ENCODE measurements around the gene CDC6.

The CDC6 gene

DNA sequence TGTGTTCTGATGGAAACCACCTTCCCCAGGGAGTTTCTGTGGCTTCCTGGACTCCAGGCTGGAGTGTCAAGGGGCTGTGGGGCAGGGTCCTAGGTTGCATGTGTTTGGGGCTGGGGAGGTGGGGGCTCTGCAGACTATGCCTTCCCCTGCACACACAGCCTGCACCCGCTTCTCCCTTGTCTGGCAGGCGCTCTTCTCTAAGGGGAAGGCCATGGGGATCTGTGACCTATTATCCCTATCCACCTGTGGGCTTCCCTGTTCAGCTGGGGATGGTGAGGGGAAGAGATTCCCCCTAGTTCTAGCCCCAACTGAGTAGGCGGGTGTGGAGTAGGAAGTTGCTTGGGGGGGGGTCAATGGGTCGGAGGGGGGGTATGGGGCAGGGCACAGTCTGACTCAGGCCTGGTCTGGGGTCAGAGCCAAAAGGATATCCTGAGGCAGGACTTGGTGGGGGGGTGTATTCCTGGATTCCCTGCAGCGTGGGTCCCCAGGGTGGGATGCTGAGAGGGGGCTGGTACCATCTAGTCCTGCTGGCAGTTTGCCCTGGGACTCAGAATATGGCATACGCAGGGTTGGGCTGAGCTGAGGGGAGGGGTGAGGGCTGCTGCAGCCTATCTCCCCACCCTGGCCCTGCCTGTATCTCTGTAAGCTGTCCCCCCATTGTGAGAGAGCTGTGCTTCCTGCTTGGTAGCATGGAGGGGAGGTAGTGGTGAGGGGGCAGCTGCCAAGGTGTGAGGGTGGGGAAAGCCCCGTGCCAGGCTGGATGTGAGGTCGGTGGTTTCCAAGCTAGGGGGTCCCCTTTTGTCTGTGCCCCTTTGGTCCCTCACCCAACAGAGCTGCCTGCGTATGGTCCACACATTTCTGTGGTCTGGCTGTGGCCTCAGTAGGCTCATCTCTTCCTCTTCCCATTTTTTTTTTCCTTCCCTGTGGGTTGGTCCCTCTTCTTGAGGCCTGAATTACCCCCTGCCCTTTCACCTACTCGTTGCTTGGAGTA is 36.0 kb downstream of the CDC6 start:
- peak; percentile 81 for DNase-seq

DNA sequence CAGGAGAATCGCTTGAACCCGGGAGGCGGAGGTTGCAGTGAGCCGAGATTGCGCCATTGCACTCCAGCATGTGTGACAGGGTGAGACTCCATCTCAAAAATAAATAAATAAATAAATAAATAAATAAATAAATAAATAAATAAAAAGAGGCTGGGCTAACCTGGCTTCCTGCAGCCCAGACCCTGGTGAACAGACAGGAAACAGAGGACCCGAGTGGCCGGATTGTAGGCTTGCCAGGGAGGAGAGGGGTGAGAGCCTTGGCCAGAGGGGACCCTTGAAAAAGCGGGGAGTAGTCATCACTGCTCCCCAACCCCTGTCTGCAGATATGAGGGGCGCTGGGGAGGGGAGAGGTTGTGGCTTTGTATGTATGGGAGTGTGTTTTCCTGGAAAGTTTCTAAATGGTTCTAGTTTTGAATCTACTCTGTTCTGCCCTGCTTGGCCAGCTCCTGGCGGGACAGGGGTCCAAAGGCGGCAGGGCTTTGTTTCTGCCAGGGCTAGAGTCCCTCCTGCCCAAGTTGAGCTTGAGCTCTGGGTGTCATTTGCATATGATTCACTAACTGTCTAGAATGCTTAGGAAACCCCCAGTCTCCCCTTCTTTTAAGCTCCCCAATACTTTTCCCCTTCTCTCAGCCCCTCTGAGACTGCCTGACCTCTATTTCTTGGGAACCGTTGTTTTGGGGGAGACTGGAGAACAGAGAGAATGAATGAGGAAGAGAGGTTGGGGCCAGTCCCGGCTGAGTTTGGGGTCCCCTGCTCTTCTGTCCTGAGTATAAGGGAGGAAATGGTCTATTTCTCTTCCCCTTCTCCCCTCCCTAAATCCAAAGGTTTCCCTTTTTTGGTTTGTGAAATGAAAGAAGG is 37.7 kb downstream of the CDC6 start:
- DNase-seq: no peak

DNA sequence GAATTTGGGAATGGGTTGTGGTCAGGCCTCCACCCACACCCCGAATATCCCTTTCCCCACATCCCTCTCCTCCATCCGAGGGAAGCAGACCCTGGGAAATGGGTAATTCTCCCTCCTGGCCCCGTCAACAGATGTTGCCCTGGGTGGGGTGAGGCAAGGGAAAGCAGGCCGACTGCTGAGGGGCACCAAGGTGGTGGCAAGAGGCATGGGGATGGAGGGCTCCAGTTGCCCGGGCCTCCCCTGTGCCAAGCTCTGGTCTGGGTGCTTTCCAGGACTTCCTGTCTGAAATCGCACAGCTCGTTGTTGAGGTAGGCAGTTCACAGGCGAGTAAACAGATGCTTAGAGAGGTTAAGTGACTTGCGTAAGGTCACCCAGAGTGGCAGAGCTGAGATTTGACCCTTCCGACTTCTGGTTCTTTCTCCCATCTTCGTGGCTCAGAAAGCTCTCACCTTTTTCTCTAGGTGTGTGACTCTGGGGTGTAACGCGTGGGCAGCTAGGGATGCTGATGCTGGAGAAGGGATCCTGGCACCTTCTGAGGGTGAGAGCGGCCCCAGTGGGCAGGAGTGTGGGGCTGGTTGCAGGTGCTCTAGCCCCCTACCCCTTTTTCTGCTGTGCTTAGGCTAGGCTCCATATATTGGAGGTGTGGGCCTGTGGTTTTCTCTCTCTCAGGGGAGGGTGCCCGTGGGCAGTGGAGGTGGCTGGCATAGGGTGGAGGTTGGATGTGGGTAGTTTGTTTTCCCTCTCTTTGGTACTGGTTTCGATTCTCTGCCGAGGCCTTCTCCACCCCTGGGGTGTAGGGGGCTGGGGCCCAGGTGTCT is 38.5 kb downstream of the CDC6 start:
- DNase-seq: no peak

DNA sequence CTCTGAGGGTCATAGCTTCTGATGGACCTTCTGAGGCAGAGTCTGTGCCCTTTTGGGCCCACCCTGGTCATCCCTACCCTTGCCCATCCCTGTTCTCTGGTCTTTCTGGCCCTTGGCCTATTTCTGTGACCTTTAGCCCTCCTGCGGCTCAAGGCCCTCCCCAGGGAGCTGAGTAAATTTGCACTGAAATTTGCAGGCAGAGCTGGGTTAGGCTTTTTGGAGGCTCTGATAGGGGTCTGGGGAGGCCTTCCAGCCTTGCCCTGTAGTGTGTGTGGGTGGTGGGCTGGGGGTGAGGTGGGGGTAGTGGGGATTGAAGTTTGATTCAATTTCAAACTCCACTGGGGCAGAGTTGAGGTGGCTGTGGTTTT is 39.1 kb downstream of the CDC6 start:
- DNase-seq: no peak

DNA sequence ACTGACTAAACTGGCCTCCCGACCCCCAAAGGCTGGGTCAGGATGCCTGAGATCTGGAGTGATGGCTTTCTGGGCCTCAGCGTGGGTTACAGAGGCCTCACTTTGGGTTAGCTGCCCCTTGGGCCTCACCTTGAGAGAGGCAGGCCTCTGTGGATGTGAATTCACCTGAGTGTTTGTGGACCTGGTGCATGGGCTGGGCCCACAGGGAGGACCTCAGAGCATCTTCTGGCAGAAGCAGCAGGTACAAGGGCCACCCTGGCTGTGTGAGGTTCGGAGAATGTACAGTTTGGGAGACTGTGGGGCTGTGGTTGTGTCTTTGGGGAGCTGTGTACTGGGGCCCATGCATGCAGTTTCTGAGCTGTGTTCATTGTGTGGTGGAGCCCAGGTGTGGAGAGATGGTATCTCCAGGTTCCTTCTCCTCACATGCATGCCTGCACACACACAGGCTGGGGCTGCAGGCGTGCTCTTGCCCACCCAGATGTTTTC is 39.6 kb downstream of the CDC6 start:
- no peak for DNase-seq

DNA sequence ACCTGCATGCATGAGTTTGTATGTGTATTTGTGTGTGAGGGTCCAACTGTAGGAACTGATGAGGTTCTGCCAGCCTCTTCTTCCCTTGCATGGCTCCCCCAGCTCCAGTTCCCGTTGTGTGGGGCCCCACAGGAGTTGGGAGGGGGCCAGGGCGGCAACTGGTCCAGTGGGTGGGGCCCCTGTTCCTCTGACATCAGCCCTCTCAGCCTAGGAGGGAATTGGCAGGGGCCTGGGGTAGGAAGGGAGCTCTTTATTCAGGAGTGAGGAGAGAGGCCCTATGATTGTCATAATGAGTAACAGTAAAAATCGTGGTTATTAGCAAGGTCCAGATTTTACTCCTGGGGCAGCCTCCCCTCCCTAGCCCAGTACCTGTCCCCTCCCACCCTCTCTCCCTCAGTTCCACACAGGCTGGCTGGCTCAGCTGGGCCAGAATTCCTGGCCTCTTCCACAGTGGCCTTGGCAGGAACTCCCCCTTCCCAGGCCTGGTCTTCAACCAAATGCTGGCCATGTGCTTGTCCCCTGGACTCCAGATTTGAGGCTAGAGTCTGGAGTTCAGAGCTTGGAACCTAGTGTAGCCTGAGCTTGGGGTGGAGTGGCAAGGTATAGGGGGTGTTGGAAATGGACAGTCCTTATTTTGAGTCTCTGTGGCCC is 40.2 kb downstream of the CDC6 start:
- DNase-seq: no peak

DNA sequence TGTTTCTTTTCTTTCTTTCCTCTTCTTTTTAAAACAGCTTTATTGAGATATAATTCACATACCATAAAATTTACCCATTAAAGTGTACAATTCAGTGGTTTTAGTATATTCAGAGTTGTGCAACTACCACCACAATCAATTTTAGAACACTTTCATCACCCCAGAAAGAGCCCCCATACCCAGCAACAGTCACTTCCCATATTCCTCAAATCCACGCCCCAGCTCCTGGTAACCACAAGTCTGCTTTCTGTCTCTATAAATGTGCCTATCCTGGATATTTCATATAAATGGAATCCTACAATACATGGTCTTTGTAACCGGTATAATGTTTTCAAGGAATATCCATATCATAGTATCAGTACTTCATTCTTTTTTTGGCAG is 40.7 kb downstream of the CDC6 start:
- DNase-seq: no peak

DNA sequence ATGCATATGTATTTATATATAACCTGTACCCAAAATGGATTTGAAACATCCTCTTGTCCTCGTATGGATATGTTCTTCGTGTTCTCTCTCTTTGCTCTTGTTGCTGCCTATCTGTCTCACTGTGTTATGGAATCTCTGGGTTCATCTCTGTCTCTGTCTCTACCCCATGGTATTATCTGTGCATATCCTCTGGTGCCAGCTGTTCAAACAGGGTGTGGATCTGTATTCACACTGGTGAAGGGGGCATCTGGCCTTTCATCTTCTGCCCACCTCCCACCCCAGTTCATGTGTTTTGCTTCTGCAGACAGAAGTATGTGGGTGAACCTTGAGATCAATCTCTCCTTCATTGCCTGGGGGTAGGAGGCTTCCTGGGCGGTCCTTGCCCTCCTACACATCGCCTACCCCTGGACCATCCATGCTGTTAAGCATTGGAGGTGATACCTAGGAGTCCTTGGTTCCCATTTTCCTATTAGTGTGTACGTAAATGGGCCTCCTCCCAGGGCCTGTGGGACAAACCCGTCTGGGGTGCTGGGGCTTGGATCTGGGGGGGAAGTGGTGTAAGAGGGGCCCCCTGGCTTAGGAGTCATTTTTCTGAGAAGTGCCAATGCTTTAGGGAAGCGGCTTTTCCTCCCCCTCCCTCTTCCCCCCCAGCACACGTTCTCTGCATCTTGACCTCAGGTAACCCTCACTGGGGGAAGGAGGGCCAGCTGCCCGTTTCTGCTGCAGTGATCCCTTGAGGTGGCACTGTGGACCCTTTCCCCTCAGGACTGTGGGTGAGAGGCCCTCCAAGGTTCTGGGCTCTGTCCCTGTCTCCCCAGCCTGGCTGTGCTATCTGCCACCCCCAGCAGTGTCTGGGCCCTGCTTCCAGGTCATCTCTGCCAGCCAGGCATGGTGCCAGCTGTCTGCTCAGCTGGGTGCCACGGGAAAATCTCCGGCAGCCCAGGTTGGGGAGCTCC is 42.4 kb downstream of the CDC6 start:
- DNase-seq: no peak

DNA sequence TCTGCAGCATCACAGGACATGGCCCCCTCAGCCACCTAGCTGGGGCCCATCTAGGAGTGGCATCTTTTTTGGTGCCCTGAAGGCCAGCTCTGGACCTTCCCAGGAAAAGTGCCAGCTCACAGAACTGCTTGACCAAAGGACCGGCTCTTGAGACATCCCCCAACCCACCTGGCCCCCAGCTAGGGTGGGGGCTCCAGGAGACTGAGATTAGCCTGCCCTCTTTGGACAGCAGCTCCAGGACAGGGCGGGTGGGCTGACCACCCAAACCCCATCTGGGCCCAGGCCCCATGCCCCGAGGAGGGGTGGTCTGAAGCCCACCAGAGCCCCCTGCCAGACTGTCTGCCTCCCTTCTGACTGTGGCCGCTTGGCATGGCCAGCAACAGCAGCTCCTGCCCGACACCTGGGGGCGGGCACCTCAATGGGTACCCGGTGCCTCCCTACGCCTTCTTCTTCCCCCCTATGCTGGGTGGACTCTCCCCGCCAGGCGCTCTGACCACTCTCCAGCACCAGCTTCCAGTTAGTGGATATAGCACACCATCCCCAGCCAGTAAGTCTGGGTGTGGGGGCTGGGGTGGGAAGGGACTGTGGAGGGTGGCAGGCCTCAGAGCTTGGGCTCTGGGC is 43.3 kb downstream of the CDC6 start:
- DNase-seq: no peak

DNA sequence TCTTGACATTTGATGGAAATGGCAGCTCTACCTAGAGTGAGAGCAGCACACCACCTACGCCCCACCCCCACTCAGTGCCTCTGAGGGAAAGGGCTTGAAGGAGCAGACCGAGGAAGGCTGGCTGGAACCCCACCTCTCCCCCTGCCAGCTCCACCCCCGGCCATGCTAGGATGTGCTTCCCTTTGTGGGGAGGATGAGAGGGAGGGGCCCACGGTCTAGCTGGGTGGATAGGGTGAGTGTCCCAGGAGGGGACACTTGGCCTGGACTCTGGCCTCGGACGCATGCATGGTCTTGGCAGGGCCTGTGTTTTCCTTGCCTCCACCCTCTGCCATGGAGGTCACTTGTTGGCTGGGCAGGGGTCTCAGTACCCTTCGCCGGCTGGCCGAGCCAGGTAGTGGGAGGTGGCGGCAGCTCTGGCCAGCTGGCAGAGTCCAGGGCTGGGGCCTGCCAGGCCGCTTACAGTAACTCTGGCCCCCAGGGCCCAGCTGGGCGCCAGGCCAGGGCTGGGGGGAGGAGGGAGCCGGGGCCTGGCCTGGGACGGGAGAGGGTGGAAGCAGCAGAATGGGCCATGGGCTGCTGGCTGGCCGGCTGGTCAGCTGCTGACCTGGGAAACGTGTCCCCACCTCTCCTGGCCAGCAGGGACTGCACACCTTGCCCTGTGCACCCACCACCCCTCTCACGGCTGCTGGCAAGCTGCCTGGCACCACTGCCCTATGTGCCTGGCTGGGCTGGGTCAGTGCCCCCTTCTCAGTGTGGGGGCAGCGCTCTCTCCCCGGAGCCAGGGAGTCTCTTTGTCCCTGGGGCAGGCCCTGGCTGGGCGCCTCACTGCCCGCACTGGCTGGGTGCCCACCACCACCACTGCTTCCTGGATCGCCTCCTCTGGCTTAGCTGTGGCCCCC is 44.3 kb downstream of the CDC6 start:
- peak; percentile 42 for DNase-seq

DNA sequence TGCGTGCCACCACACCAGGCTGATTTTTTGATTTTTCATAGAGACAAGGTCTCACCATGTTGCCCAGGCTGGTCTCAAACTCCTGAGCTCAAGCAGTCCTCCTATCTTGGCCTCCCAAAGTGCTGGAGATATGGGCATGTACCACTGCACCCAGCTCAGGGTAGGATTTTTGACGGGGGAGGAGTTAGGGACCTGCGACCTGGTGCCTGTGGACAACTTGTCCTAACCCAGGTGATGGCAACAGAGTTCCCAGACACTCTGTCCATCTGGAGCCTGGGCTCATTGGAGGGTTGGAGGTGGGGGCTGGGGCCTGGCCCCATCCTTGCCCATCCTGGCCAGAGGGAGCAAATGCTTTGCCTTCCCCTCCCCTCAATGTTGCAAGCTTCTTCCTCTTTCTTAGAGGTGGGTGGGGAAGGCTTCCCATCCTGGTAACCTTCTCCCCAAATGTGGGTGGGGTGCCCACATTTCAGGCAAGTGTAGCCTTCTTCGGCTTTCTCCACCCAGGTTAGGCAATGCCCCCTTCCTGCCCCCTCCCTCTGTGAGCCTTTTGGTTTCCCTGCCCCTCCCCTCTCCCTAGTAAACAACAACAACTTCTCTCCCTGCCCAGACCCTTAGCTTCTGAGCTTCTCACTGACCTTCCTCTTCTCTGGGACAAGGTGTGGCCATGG is 46.2 kb downstream of the CDC6 start:
- no peak for DNase-seq

DNA sequence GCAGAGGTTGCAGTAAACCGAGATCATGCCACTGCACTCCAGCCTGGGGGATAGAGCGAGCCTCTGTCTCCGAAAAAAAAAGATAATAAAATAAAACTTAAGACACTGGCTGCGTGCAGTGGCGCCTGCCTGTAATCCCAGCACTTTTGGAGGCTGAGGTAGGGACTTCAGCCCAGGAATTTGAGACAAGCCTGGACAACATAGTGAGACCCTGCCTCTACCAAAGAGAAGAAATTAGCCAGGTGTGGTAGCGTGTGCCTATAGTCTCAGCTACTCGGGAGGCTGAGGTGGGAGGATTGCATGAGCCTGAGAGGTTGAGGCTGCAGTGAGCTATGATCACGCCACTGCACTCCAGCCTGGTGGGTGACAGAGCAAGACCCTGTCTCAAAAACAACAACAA is 47.9 kb downstream of the CDC6 start:
- no peak for DNase-seq

DNA sequence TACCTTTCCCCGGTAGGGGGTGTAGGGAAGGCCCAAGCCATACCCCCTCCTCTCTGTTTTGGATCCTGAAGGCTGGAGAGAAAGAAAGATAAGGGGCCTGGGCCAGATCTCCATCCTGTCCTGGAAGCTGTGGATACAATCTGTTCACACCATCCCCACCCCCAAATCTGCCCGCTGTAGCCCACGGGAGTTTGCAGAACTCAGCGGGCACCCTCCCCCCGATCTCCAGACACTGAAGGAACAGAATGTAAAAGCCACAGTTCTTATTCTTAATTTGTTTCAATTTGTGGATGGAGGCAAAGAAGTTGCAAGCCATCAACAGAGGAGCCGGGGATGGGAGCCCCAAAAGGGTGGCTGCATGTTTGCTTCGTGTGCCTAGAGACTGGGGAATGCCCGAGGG is 49.7 kb downstream of the CDC6 start:
- no peak for DNase-seq

DNA sequence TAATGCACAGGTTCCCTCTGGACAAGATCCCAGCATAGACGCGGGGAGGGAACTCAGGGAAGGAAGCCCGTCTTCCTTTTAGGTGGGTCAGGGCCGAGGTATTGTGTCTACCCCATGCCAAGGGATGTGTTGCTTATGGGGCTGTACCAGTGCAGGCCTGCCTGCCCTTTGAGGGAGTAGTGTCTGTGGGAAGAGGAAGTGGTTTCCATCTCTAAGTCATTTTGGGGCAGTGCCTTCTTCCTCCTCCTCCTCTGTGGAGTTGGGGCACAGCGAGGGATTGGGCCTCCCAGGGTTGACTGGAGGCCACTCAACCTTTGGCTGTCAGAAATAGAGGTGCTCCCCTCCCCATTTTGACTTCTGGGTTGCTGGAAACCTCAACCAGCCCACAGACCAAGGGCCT is 50.4 kb downstream of the CDC6 start:
- no peak for DNase-seq

DNA sequence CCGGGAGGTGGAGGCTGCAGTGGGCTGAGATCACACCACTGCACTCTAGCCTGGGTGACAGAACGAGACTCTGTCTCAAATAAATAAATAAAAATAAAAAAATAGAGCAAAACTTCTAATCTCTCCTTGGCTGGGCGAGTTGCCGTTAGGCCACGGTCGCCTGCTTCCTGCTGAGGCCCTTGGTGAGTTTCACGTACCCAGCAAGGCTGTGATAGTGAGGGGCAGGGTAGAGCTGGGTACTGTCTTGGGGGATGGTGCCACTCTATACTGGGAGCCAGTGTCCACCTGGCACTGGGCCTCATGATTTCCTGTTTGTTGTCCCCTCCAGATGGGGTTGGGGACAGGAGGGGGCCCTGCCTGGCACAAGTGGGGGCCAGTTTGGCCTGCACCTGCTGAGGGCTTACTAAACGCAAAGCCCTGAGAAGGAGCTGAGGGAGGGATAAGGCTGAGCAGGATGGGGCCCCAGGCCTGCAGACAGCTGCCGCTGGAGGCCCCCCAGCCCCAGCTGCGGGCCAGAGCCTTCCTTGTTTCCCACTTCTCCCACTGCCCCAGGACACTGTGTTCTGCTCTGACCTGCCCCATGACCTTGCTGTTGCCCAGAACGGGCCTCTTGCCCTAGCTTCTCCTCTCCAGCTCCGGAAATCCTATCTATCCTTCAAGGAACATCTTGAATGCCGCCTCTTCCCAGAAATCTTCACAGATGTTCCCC is 51.4 kb downstream of the CDC6 start:
- DNase-seq: no peak

DNA sequence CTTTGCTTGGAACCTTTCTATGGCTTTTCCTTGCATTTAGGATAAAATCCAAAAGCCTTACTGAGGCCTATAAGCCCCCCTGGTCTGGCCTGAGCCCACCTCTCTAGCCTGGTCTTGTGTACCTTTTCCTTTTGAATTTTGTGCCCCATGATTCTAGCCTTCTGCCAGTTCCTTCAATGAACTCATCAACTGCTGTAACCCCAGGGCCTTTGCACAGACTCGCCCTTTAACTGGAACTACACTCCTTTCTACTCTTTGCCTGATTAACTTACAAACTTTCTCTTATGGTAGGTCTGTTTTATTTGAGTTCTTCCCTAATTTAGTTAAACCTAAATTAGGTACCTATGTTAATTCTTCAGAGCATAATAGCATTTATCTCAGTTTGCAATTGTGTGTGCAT is 52.6 kb downstream of the CDC6 start:
- no peak for DNase-seq

DNA sequence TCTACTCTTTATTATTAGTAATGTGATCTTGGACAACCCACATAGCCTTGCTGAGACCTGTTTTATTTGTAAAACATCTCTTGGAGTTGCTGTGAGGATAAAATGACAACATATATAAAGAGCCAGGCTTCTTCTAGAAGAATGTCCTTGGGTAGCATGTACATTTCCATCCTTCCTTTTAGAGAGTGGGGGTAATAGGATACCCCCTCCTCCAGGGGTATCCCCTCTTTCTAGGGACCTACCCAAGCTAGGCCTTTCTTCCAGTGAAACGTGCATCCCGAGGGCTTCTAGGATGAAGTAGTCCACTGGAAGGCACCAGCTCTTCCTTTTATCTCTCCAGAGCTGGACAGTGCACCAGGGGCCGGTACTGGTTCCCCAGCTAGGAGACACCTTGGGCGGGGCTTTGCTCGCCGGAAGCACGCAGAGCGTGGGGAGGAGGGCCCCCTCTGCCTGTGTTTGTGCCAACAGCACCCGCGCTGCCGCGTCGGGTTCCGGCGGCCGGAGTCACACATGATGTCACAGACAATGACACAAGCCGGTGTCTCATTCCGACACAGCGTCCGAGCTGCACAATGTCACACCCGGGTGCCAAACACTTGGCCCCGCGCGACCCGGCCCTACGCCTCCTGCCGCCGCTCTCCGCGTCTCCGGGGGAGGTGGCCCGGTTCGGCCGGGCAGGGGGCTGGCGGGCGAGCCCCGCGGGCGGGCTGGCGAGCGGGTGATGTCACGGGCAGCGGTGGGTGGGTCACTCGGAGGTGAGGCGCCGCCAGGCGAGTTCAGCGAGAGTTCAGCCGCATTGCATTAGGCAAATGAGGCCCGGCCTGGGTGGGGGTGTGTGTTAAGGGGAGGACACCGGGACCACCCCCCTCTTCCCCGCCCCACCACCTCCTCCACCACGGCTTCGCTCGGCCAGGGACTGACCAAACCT is 53.5 kb downstream of the CDC6 start:
- peak; percentile 70 for DNase-seq
